HG02885 (cell line): Measurements from ENCODE around the gene ADCY10.
"Not testable (repeated sequence)": the region's sequence is repeated elsewhere in the genome, so short reads cannot be mapped to it uniquely, and the experiment has no call there.

Experiments
- ATAC-seq: cut with Tn5 transposase; IDR thresholded peaks from one replicate; pipeline ENCODE4 v1.9.1; 2021; ENCODE audit warnings: mild to moderate bottlenecking; ENCODE audit not compliant: unreplicated experiment, poor library complexity

ADCY10 gene

GRCh38 chr1:167863191-167863920, 50.6 kb downstream of the ADCY10 start:
- not testable (repeated sequence) for ATAC-seq

GRCh38 chr1:167862432-167863076, 51.4 kb downstream of the ADCY10 start:
- no peak for ATAC-seq

- no peak for ATAC-seq
Observed at GRCh38 chr1:167861664-167862381, 52.1 kb downstream of the ADCY10 start.

- ATAC-seq, result no peak
Observed at GRCh38 chr1:167860231-167860923, 53.6 kb downstream of the ADCY10 start.

- no peak for ATAC-seq
Observed at GRCh38 chr1:167856711-167857418, 57.1 kb downstream of the ADCY10 start.

- no peak for ATAC-seq
Observed at GRCh38 chr1:167854184-167854583, 59.8 kb downstream of the ADCY10 start.

GRCh38 chr1:167849666-167850065, 64.3 kb downstream of the ADCY10 start:
- ATAC-seq, result no peak

GRCh38 chr1:167842872-167843271, 71.1 kb downstream of the ADCY10 start:
- no peak for ATAC-seq

- no peak for ATAC-seq
Observed at GRCh38 chr1:167841530-167841929, 72.4 kb downstream of the ADCY10 start.

- ATAC-seq, result no peak
Observed at GRCh38 chr1:167839009-167839408, 74.9 kb downstream of the ADCY10 start.

- no peak for ATAC-seq
Observed at GRCh38 chr1:167837326-167837725, 76.6 kb downstream of the ADCY10 start.

GRCh38 chr1:167836197-167836596, 77.7 kb downstream of the ADCY10 start:
- no peak for ATAC-seq

GRCh38 chr1:167833904-167834303, 80.0 kb downstream of the ADCY10 start:
- no peak for ATAC-seq

- ATAC-seq, result no peak
Observed at GRCh38 chr1:167832693-167833092, 81.2 kb downstream of the ADCY10 start.

GRCh38 chr1:167830668-167831067, 83.3 kb downstream of the ADCY10 start:
- ATAC-seq, result not testable (repeated sequence)

GRCh38 chr1:167829868-167830267, 84.1 kb downstream of the ADCY10 start:
- ATAC-seq, result no peak

- no peak for ATAC-seq
Observed at GRCh38 chr1:167826127-167826526, 87.8 kb downstream of the ADCY10 start.

- no peak for ATAC-seq
Observed at GRCh38 chr1:167825419-167826079, 88.4 kb downstream of the ADCY10 start.

GRCh38 chr1:167824163-167824794, 89.7 kb downstream of the ADCY10 start:
- no peak for ATAC-seq
